ENCODE results near the gene SLC16A8.

SLC16A8 gene

DNA sequence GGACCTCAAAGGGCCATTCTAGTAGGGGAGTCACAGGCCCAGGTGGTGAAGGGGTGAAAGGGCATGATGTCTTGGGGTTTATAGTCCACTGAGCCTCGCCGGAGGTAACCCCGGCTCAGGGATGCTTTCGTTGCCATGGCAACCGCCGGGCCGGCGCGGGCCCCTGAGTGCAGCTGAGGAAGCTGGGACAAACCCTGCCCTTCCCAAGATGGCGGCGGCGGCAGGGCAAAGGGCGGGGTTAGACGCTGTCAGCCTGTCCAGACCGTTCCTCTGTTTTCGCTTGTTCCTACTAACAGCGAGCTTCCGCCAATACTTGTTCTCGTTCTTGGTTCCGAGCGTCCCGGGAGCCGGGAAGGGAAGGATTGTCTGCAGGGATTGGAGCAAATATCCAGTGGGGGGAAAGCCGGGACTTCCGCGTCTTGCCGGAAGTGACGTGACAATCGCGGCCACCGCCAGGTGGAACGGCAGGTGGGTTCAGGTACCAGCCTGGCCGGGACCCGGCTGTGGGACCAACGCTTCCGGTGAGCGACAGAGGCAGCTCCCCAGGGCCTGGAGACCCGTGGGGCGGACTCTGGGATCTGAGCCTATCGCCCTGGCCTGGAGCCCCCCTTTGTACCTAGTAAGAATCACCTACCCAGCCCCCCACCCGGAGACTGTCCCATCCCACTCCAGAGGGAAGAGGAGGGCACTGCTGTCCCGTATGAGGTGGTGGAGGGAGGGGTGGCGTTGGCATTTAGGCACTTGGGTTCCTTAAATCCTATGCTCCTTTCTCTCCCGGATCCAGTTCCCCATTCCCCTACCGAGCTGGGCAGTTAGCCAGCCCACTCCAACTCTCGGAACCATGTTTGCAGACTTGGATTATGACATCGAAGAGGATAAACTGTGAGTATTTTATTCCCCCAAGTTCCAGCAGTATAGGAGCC is 26.8 kb downstream of the SLC16A8 start, which contains the start of gene PICK1 (continued):
- TF ChIP-seq, protein P1, sequence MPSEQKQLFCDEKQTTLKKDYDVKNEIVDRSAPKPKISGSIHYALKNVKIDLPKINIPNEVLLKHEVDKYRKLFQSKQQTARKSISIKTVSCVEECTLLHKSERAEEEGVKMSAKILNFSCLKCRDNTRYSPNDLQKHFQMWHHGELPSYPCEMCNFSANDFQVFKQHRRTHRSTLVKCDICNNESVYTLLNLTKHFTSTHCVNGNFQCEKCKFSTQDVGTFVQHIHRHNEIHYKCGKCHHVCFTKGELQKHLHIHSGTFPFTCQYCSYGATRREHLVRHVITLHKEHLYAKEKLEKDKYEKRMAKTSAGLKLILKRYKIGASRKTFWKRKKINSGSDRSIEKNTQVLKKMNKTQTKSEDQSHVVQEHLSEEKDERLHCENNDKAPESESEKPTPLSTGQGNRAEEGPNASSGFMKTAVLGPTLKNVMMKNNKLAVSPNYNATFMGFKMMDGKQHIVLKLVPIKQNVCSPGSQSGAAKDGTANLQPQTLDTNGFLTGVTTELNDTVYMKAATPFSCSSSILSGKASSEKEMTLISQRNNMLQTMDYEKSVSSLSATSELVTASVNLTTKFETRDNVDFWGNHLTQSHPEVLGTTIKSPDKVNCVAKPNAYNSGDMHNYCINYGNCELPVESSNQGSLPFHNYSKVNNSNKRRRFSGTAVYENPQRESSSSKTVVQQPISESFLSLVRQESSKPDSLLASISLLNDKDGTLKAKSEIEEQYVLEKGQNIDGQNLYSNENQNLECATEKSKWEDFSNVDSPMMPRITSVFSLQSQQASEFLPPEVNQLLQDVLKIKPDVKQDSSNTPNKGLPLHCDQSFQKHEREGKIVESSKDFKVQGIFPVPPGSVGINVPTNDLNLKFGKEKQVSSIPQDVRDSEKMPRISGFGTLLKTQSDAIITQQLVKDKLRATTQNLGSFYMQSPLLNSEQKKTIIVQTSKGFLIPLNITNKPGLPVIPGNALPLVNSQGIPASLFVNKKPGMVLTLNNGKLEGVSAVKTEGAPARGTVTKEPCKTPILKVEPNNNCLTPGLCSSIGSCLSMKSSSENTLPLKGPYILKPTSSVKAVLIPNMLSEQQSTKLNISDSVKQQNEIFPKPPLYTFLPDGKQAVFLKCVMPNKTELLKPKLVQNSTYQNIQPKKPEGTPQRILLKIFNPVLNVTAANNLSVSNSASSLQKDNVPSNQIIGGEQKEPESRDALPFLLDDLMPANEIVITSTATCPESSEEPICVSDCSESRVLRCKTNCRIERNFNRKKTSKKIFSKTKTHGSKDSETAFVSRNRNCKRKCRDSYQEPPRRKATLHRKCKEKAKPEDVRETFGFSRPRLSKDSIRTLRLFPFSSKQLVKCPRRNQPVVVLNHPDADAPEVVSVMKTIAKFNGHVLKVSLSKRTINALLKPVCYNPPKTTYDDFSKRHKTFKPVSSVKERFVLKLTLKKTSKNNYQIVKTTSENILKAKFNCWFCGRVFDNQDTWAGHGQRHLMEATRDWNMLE (tag by site-specific recombination; conservative IDR thresholded peaks at IDR 0.05; ENCODE audit: low read depth) = peak; percentile 87
- 0 out of 2 replicates have a peak, but pooled peaks have one; percentile 23 for TF ChIP-seq OVOL3 (tag by site-specific recombination; IDR thresholded peaks at IDR 0.05)
- no peak for TF ChIP-seq ZNF670 (tag by site-specific recombination; IDR thresholded peaks at IDR 0.05; ENCODE audit: low read depth)
- no peak for TF ChIP-seq ZNF521 (tag by site-specific recombination; IDR thresholded peaks at IDR 0.05)
- TF ChIP-seq ZNF132 (tag by site-specific recombination; IDR thresholded peaks at IDR 0.05; ENCODE audit: borderline replicate concordance) = no peak
- TF ChIP-seq, protein P2, sequence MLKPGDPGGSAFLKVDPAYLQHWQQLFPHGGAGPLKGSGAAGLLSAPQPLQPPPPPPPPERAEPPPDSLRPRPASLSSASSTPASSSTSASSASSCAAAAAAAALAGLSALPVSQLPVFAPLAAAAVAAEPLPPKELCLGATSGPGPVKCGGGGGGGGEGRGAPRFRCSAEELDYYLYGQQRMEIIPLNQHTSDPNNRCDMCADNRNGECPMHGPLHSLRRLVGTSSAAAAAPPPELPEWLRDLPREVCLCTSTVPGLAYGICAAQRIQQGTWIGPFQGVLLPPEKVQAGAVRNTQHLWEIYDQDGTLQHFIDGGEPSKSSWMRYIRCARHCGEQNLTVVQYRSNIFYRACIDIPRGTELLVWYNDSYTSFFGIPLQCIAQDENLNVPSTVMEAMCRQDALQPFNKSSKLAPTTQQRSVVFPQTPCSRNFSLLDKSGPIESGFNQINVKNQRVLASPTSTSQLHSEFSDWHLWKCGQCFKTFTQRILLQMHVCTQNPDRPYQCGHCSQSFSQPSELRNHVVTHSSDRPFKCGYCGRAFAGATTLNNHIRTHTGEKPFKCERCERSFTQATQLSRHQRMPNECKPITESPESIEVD (tag by site-specific recombination; IDR thresholded peaks at IDR 0.05) = no peak
- TF ChIP-seq ZNF660 (tag by site-specific recombination; IDR thresholded peaks at IDR 0.05) = no peak
- no peak for TF ChIP-seq BCL11A (tag by site-specific recombination; IDR thresholded peaks at IDR 0.05; ENCODE audit: low read depth)
- no peak for TF ChIP-seq ZNF302 (tag by site-specific recombination; IDR thresholded peaks at IDR 0.05; ENCODE audit: low read depth)
- no peak for TF ChIP-seq KLF10 (tag by site-specific recombination; IDR thresholded peaks at IDR 0.05)
- TF ChIP-seq, protein P3, sequence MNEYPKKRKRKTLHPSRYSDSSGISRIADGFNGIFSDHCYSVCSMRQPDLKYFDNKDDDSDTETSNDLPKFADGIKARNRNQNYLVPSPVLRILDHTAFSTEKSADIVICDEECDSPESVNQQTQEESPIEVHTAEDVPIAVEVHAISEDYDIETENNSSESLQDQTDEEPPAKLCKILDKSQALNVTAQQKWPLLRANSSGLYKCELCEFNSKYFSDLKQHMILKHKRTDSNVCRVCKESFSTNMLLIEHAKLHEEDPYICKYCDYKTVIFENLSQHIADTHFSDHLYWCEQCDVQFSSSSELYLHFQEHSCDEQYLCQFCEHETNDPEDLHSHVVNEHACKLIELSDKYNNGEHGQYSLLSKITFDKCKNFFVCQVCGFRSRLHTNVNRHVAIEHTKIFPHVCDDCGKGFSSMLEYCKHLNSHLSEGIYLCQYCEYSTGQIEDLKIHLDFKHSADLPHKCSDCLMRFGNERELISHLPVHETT (tag by site-specific recombination; IDR thresholded peaks at IDR 0.05) = peak; percentile 69; the same call in 1 of the 2 replicates
- TF ChIP-seq ZSCAN23 (tag by site-specific recombination; IDR thresholded peaks at IDR 0.05) = no peak
- TF ChIP-seq ZIC2 (tag by site-specific recombination; IDR thresholded peaks at IDR 0.05) = peak; percentile 12; the same call in 1 of the 2 replicates
- TF ChIP-seq ZNF658 (tag by site-specific recombination; IDR thresholded peaks at IDR 0.05) = no peak
- TF ChIP-seq ZNF266 (tag by site-specific recombination; IDR thresholded peaks at IDR 0.05; ENCODE audit: low read depth) = no peak
- no peak for TF ChIP-seq ZFHX2 (tag by site-specific recombination; conservative IDR thresholded peaks at IDR 0.05)
- TF ChIP-seq ZSCAN30 (tag by site-specific recombination; IDR thresholded peaks at IDR 0.05) = 0 out of 2 replicates have a peak, but pooled peaks have one; percentile 22
- TF ChIP-seq ZNF549 (tag by site-specific recombination; IDR thresholded peaks at IDR 0.05) = no peak
- TF ChIP-seq ZNF426 (tag by site-specific recombination; IDR thresholded peaks at IDR 0.05) = no peak
- TF ChIP-seq, protein P4, sequence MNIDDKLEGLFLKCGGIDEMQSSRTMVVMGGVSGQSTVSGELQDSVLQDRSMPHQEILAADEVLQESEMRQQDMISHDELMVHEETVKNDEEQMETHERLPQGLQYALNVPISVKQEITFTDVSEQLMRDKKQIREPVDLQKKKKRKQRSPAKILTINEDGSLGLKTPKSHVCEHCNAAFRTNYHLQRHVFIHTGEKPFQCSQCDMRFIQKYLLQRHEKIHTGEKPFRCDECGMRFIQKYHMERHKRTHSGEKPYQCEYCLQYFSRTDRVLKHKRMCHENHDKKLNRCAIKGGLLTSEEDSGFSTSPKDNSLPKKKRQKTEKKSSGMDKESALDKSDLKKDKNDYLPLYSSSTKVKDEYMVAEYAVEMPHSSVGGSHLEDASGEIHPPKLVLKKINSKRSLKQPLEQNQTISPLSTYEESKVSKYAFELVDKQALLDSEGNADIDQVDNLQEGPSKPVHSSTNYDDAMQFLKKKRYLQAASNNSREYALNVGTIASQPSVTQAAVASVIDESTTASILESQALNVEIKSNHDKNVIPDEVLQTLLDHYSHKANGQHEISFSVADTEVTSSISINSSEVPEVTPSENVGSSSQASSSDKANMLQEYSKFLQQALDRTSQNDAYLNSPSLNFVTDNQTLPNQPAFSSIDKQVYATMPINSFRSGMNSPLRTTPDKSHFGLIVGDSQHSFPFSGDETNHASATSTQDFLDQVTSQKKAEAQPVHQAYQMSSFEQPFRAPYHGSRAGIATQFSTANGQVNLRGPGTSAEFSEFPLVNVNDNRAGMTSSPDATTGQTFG (tag by site-specific recombination; IDR thresholded peaks at IDR 0.05; ENCODE audit: borderline replicate concordance) = no peak
- TF ChIP-seq, protein P5, sequence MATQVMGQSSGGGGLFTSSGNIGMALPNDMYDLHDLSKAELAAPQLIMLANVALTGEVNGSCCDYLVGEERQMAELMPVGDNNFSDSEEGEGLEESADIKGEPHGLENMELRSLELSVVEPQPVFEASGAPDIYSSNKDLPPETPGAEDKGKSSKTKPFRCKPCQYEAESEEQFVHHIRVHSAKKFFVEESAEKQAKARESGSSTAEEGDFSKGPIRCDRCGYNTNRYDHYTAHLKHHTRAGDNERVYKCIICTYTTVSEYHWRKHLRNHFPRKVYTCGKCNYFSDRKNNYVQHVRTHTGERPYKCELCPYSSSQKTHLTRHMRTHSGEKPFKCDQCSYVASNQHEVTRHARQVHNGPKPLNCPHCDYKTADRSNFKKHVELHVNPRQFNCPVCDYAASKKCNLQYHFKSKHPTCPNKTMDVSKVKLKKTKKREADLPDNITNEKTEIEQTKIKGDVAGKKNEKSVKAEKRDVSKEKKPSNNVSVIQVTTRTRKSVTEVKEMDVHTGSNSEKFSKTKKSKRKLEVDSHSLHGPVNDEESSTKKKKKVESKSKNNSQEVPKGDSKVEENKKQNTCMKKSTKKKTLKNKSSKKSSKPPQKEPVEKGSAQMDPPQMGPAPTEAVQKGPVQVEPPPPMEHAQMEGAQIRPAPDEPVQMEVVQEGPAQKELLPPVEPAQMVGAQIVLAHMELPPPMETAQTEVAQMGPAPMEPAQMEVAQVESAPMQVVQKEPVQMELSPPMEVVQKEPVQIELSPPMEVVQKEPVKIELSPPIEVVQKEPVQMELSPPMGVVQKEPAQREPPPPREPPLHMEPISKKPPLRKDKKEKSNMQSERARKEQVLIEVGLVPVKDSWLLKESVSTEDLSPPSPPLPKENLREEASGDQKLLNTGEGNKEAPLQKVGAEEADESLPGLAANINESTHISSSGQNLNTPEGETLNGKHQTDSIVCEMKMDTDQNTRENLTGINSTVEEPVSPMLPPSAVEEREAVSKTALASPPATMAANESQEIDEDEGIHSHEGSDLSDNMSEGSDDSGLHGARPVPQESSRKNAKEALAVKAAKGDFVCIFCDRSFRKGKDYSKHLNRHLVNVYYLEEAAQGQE (tag by site-specific recombination; IDR thresholded peaks at IDR 0.05) = 0 out of 2 replicates have a peak, but pooled peaks have one; percentile 17
- peak; percentile 88 for TF ChIP-seq ZNF335 (tag by site-specific recombination; conservative IDR thresholded peaks at IDR 0.05)
- no peak for TF ChIP-seq ZNF157 (tag by site-specific recombination; IDR thresholded peaks at IDR 0.05)
- TF ChIP-seq MZF1 (tag by site-specific recombination; IDR thresholded peaks at IDR 0.05; ENCODE audit: borderline replicate concordance) = no peak
- no peak for TF ChIP-seq ZNF621 (tag by site-specific recombination; IDR thresholded peaks at IDR 0.05)

Data from HEK293 (cell line).